Retina (tissue), 1 donor: ENCODE data around the gene COBLL1.
A peak's percentile ranks its signal among the peaks of the same experiment; 100 is the strongest.

Experiments
- DNase-seq: peaks from one replicate; pipeline ENCODE4 v3.0.0-alpha.2; 2016

Gene COBLL1

DNA sequence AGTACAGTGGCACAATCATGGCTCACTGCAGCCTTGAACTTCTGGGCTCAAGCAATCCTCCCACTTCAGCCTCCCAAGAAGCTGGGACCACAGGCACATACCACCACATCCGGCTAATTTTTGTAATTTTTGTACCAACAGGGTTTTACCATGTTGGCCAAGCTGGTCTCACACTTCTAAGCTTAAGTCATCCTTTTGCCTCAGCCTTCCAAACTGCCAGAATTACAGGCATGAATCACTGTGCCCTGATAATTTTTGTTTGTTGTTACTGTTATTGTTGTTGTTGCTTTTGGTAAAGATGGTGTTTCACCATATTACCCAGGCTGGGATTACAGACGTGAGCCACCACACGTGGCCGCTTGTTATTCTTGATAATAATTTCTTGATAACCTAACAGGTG is 10.5 kb upstream of the COBLL1 start:
- no peak for DNase-seq

GRCh38 chr2:164850235-164850634 is 8.6 kb upstream of the COBLL1 start:
- DNase-seq, result no peak

DNA sequence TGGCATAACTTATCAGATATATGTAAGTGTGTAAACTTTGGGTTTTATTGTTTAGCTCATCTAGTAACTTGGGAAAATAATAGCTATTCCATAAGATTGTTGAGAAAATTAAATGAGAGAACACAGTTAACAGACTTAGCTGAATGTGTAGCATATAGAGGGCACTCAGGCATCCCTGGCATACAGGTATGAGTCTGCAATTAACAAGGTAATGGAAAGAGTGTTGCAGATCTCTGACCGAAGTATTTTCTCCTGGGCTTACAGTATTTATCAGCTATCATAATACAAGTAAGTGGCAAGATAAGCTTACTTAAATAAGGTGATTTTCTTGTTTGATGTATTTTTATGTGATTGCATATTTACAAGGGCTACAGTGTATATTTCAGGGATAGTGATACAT is 7.9 kb upstream of the COBLL1 start:
- DNase-seq, result no peak

GRCh38 chr2:164847981-164848741 is 6.5 kb upstream of the COBLL1 start:
- peak; percentile 10 for DNase-seq

DNA sequence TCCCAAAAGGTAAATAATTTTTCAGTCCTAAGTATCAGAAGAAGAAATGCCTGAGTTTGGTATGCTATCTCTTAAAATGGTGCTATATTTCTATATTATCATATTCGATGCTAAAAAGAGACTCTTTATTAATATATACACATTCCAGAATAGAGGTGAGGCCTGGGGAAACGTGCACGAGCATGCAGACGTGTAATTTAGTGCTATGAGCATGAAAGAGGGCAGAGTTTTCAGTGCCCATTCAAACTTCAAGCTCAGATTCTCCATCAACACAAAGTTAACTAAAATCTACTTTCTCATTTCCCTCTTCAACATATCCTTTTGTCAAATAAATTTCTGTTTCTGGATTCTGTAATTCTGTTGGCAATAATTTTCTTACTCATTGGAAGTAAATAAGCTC is 5.7 kb upstream of the COBLL1 start:
- no peak for DNase-seq

DNA sequence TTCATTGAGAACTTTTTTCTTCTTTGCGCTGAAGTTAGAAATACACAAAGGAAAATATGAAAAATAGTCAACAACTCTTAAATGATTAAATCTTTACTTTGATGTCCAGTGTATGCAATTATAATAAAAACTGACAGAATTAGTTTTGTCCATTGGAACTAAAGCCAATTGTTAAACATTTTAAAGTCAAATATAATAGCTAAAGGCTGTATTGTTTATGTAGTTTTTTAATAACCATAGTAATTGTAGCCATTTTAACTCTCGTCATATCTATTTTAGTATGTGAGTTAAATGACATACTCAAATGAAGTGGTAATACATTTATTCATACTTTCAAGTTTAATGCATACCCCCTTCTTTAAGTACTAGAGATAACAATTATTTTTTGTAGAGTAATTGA is 4.7 kb upstream of the COBLL1 start:
- no peak for DNase-seq

- no peak for DNase-seq
These were observed 1.8 kb upstream of the COBLL1 start for GRCh38 chr2:164843346-164843911.

DNA sequence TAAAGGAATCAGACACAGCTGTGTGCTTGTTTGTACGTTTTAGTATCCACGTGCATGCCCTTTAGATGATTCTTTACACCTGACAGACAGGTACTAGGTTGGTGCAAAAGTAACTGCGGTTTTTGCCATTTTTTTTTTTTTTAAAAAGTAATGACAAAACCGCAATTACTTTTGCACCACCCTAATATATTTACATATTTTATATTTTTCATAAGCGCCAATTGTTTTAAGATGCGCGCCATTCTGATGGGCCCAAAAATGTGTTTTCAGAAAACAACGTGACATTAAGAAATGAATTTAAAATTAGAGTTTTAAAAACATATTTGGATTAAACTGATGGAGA is 972 bp upstream of the COBLL1 start:
- no peak for DNase-seq

GRCh38 chr2:164840930-164841718 is 499 bp downstream of the COBLL1 start:
- peak; percentile 74 for DNase-seq

DNA sequence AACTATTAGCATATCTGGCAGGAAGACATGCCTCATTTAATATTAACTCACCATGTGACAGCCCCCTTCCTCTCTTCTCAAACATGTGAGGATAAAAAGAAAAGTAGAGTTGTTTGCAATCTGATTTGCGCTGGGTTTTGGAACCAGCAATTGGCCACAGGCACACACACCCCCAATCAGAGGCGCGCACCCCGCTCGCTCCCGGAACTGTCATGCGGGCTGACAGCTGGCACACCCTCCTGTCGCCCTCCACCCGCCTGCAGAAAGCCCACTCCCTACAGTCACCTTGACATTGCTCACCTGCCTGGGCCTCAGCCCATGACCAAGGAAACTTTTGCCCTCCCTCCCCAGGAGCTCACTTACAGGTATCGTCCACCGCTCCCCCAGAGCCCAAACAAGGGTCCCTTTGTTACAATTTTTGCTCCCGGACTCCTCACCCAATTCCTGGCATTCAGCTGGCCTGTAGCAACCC is 1.1 kb downstream of the COBLL1 start:
- no peak for DNase-seq

DNA sequence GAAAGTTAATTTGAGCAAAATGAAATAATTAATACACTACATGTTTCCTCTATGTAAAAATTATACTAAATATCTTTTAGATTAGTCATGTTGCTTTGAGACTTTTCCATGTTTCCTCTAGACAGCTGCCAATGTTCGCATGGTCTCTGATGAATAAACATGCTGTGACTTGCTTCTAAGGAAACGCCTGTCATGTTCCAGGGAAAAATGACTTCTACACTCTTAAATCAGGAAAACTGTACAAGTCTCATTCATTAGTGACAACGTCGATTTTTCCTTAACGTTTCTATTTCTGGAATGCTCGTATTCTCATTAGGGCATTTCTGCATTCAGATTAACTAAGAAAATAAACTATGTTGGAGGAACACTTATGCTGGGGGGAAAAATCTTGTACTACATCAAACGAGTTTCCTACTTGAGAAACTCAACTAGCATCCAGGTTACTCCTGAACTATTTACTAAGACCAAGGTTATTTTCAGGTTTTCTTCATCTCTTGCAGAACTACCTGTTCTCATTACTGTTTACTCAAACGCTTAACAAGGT is 1.6 kb downstream of the COBLL1 start:
- no peak for DNase-seq

- DNase-seq, result no peak
These were observed 3.8 kb downstream of the COBLL1 start for GRCh38 chr2:164837807-164838206.

DNA sequence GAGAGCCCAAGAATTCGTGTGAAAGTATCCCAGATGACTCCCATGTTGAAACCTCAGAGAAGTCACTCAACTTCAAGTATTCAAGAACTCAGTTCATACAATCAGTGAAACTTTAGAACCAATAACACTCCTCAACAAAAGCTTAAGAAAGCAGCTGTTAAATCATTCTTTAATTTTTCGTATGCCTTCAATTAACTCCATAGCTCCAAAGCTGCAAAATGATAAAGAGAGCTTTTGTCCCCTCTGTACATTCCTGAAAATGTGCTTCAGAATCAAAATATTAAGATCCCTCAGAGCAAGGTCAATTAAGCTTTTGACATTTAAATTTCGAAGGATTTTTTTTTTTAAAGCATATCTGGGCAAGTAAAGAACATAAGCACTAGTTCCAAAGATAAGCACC is 4.7 kb downstream of the COBLL1 start:
- DNase-seq, result no peak

GRCh38 chr2:164835302-164835701 is 6.3 kb downstream of the COBLL1 start:
- no peak for DNase-seq

DNA sequence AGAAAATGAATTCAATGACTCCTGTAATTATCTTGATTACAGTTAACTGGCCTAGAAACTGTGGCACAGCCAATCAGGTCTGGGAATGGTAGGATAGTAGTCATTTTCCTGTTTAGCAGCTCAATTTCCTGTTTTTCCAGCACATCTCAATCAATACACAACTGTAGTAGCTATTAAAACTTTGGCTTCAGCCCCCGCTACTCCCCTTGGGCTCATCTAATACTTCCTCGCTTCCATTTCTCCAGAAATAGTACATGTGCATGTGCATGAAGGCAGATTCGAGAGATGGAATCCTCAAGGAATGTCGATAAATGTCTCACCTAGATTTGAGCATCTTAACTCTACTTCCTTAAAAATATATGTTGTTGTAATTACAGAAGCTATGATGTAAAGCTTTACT is 9.7 kb downstream of the COBLL1 start:
- DNase-seq, result no peak

DNA sequence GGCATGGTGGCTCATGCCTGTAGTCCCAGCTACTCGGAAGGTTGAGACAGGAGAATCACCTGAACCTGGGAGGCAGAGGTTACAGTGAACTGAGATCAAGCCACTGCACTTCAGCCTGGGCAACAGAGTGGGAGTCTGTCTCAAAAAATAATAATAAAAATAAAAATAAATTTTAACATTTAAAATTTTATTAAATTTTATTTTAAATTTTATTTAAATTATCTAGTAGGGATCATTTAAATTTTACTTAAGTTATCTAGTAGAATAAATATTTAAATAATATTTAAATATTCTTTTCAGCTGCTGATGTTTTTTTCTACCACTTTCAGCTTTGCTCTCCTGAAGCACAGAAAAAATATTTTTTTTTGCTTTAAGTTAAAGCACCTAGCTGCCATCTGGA is 10.4 kb downstream of the COBLL1 start:
- no peak for DNase-seq

DNA sequence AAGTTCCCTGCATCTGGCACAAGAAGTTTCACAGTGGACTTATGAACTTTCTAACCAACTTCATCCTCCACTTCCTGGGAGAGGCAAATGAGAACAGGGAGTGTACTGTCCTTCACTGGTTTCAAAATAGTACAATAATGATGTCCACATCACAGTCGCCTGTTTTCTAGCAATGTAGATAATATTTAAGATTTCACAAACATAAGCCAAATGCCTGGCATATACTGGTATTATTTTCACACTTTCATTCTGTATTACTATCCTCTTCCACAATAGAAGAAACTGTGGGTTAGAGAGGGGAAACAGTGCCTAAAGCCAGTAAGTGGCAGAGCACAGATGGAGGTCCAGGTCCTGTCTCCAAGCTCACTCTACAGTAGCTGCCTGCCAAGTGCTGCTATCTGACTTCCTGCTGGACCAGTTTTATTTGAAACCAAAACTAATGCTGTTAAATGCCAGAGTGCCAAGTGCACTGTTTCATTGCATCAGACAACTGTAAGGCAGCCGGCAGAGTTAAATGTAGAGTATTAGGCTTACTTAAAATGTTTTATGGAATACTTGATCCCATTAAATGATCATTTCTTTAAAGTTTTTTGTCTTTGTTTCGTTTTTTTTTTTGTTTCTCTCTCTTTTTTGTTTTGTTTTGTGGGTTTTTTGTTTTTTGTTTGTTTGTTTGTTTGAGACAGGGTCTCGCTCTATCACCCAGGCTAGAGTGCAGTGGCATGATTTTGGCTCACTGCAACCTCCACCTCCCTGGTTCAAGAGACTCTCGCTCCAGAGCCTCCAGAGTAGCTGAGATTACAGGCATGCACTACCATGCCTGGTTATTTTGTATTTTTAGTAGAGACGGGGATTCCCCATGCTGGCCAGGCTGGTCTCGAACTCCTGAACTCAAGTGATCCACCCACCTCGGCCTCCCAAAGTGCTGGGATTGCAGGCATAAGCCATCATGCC is 15.1 kb downstream of the COBLL1 start:
- no peak for DNase-seq

DNA sequence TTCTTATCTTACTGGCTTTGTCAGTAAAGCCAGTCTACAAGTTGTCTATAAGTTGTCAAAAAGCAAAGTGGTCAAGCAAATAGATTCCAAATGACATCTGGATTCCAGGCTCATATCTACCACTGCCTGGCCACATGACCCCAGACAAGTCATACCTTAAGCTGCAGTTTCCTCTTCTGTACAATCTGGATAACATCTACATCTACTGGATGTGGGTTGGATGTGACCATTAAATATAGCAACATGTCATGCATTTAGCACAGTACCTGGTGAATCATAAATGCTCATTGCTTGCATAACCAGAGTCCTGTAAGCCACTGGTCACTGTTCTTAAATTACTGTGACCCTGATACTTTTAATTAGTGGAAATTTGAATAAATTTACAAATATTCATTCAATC is 16.8 kb downstream of the COBLL1 start:
- no peak for DNase-seq

DNA sequence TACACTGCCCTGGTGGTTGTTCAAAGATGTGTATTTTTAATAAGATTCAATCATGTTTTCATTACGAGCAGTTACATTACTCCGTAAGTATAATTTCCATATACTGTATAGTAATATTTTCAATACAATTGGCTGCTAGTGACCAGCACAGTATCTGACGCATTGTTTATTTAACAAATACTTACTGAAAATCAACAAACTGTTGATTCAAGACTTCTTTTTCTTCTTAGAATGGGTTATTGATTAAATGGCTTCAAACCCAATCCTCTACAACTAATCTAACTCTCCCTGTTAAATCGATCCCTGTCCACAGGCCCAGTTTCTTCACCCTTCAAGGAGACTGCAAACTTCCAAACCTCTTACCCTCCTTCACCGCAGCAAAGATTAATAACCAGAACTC is 18.5 kb downstream of the COBLL1 start:
- DNase-seq, result no peak

DNA sequence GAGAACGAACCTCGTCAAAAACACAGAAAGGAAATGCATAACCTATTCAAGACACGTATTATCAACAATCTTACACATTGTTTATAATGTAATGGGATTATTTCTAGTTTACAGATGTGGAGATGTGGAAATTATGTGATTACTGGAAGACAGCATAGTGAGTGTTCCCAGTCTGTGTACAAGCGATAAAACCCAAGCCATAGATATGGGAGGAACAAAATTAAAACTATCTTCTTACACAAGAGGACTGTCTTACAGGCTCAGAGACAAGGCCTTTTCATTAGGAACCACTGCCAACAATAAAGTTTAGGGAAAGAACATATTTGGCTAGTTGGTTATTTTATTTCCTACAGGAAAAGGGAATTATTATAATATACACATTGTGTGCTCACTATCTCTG is 20.3 kb downstream of the COBLL1 start:
- DNase-seq, result no peak

GRCh38 chr2:164818149-164819136 is 23.2 kb downstream of the COBLL1 start:
- DNase-seq, result no peak
